Midbrain (tissue), 1 donor: Measurements from ENCODE around the gene ZFYVE28.

Experiments used
- DNase-seq: peaks from one replicate; lab custom pipeline; 2025; lab: John Stamatoyannopoulos, UW

The ZFYVE28 gene

GRCh38 chr4:2411786-2412510, 6.5 kb downstream of the ZFYVE28 start:
- DNase-seq = no peak

DNA sequence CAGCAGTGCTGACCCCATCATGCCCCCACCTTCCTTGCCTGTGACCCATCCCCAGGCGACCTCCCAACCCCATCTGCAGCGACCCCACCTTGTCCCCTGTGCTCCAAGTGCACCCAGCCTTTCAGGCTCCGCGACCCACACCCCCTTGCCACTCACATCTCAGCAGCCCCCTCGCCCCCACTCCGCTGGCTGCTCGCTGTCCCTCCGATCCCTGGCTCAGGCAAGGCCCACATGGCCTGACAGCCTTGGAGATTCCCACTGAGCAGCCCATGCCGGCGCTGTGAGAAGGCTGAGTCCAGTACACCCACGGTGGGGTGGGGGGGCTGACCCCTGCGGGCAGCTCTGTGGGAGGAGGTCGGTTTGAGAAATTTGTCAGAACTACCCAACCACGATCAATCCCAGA, 9.1 kb downstream of the ZFYVE28 start:
- DNase-seq = no peak

DNA sequence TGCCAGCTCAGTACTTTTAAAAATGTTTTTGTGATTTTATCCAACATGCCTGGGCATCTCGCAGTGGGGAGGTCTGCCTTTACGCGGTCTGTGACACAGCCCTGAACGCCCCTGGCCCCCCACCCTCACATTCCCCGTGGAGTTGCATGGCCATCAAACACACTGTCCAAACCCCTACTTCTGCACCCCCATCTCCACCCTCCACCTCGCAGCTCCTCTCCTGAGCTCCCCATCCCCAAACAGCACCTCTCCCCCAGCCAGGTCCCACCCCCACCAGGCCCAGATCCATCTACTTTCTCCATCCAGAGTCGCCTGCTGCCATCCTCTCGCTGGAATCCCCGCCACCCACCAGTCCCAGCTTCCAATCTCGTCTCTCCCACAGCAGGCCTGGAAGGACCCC, 9.5 kb downstream of the ZFYVE28 start:
- no peak for DNase-seq

DNA sequence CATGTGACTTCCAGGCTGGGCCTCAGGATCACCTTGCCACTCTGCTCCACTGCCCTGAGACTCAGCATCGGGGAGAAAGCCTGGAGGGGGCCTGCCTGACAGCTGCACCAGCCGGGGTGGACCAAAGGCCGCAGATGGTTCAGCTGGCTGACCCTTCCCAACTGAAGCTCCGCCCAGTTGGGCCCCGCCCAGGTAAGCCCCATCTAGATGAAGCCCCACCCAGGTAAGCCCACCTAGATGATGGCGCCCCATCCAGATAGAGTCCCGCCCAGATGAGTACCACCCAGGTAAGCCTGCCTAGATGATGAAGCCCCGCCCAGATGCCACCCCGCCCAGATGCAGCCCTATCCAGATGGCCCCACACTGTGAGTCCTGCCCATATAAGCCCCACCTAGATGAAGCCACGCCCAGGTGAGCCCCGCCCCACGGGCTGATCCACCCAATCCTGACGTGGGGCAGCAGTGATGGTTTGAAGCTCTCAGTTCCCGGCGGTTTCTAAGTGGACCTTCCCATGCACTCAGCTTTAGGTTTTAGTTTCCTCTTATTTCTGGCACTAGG, 10.0 kb downstream of the ZFYVE28 start:
- no peak for DNase-seq

GRCh38 chr4:2407991-2408342, 10.5 kb downstream of the ZFYVE28 start:
- DNase-seq = no peak

DNA sequence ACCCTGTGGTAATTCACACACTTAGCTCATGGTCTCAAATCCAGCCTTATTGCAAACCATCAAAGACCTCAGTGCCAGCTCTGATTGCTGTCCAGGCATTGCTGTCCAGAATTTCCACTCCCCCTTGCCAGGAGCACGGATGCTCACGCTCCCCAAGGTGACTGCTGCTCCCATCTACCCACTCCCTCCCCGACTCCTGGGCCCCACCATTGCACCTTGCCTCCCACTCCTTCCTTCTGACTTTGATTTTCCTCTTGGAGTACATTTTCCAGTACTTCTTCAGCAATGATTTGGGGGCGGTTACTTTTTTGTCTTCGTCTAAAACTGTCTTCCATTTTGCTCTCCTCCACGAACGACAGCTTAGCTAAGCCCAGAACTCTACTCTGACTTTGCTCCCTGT, 11.5 kb downstream of the ZFYVE28 start:
- no peak for DNase-seq

DNA sequence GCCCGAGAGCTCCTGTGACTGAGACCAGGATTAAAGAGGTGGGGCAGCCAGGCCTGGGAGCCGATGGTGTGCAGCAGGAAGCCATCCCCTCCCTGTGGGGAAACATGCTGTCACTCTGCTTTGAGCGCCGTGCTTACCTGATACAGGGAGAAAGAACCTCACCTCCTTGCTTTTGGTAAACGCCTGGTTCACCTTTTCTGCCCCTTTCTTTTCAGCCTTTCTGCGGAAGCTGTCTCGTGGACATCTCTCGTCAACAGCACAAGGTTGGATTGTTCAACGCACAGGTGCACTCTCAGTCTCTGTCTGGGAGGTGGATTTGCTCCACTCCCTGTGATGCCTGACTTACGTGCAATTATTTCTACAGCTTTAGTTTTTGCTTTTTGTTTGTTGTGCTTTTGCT, 12.0 kb downstream of the ZFYVE28 start:
- no peak for DNase-seq

- peak; percentile 61 for DNase-seq
Observed at GRCh38 chr4:2402941-2403340, 15.5 kb downstream of the ZFYVE28 start.

DNA sequence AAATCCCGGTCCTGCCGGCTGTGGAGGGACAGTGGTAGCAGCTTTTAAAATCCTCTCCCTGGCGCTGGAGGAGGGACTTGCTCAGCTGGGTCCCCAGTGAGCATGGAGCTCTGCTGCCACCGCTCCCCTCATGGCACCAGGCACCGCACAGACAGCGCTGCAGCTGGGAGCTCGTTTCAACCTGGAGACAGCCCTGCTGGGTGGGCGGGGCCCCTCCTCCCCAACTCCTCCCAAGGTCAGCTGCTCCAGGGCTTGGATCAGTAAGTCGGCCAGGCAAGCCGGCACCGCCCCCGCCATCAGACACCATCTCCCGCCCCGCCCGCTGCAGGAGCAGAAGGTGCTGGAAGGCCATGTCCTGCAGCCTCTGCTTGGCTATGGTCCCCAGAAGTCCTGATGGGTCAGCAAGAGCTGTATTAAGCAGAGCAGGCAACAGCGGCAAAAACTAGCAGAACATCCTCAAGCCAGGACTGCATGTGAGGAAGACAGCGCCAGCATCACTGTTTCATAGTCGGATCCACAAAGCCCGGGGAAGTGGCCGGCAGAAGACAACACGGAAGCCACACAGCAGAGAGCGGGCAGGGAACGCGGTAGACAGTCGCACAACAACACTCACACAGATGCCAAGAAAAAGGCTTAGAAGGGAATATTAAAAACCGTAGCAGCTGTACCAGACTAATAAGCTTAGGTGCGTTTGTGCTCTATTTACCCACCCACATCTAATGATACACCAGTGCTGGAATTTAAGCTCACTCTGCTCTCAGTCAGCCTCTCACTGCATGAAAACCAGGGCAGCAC, 16.2 kb downstream of the ZFYVE28 start:
- peak; percentile 61 for DNase-seq

- DNase-seq = no peak
Observed at GRCh38 chr4:2401610-2401983, 16.8 kb downstream of the ZFYVE28 start.

- no peak for DNase-seq
Observed at GRCh38 chr4:2400841-2401609, 17.4 kb downstream of the ZFYVE28 start.

DNA sequence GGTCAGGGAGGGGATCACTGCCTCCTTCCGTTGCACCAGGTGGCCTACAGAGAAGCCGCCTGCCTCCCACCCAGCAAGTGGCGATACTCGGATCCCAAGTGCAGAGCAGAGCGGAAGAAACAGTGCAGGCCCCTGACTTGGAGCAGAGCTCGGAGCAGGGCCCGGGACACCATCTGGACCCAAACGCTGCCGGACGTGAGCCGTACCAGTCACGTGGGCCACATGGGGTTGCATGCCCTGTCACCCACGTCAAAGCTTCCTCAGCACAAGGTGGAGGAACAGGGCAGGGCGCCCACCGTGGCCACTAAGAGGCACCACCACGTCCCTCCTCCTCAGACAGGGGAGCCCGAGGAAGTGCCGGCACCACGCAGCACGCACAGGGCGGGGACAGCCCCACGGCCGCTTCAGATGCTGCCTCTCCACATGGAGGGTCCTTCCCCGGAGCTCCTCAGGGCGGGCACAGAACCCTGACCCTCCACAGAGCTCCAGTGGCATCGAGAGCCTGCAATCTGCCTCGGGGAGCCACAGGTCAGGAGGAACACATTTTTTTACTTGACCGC, 18.7 kb downstream of the ZFYVE28 start:
- DNase-seq = no peak

- no peak for DNase-seq
Observed at GRCh38 chr4:2399216-2399615, 19.2 kb downstream of the ZFYVE28 start.

- no peak for DNase-seq
Observed at GRCh38 chr4:2397596-2398379, 20.7 kb downstream of the ZFYVE28 start.

- DNase-seq = no peak
Observed at GRCh38 chr4:2396781-2397368, 21.6 kb downstream of the ZFYVE28 start.

DNA sequence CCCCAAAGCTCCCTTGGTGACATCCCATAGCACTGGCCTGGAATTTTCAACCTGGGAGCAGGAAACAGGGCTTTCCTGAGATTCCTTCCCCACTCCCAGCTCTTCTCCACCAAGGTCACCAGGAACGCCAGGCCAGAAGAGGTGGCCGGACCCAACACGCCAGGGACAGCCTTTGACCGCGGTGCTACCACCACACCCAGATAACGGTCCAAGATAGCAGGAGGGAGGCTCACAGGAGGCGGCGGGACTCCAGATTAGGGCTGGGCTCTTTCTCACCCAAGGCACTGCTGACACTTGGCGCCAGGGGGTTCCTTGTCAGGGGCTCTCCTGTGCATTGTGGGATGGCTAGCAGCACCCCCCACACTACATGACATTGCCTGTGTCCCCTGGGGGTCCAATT, 22.9 kb downstream of the ZFYVE28 start:
- no peak for DNase-seq

DNA sequence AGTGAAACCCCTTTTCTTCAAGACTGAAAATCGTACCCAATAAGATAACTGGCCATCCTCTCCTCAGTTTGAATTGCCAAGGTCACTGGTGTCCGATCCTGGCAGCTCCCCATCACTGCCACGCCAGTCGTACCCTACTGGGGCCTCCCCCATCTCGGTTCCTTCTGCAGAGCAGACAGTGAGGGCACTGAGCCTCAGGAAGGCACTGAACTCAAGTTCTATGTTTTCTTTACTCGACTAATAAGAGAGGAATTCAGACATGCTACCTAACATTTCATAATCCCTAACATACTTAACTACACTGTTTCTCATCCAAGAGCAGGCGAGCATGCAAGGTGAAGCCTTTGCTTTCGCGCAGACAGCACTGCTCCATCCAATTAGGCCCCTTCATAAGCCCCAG, 23.4 kb downstream of the ZFYVE28 start:
- no peak for DNase-seq

- DNase-seq = no peak
Observed at GRCh38 chr4:2394528-2394927, 23.9 kb downstream of the ZFYVE28 start.

DNA sequence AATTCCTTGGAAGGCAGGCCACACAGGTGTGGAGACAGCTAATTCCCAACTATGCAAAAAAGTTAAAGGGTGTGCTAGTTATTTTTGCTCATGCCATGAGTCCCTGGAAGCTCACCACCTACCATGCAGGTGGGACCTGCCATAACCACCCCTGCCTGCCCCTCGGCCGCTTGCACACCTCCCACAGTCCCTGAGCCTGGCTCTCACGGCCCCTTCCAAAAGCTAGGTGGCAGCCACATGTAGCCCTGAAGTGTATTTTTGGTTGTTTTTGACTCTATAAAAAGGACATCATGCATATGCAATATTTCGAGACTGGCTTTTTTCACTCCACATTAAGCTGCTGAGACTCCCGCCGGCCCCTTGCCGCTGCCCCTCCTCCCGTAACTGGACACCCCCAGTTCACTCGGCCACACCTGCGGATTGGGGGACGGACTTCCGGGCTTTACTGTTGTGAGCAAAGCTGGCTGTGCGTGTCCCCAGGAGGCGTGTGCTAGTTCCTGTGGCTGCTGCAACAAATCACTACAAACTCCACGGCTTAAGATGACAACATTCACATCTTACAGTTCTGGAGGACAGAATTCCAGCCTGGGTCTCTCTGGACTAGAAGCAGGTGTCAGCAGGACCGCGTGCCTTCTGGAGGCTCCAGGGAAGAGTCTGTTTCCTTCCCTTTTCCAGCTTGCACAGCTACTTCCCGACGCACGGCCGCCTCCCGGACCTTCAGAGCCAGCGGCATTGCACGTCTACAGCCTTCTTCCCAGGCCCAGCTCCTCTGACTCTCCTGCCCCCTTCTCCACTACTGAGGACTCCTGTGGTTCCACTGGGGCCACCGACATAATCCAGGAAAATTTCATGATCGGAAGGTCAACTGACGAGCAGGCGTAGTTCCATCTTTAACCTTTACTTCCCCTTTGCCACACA, 24.8 kb downstream of the ZFYVE28 start:
- DNase-seq = no peak
